CD4-positive, alpha-beta T cell (primary cell): ENCODE data around the gene PRICKLE1. TPM values are rescaled to one million over a fixed set of nuclear protein-coding genes. Genes with fewer than 3 reads are reported as not detected.

ENCODE experiments used
- ATAC-seq: fragments of 200-7000 bp; cut with Tn5 transposase; one replicate; pipeline ENCODE4 v1.10.0; 2022; ENCODE audit warnings: mild to moderate bottlenecking; ENCODE audit not compliant: poor library complexity
- CTCF ChIA-PET: fragments of 350-600 bp; sonication (Branson Sonifier 250); formaldehyde crosslinking; loops from one replicate; lab custom pipeline; 2021; ENCODE audit warnings: antibody characterized with exemption, inconsistent platforms; lab: Charles Lee
- POLR2A ChIA-PET: fragments of 350-600 bp; sonication (Branson Sonifier 250); formaldehyde crosslinking; loops from one replicate; lab custom pipeline; 2021; ENCODE audit warnings: antibody characterized with exemption, inconsistent platforms; lab: Charles Lee
- DNase-seq, 14 experiments: peaks; one replicate each; pipeline ENCODE4 v3.0.0-alpha.2; 2013 to 2020; ENCODE audit warnings: mixed read lengths in 2 of 14
- H3K27ac ChIP-seq, 2 donors: one replicate each; pipeline versions ENCODE4 v1.5.1 to v1.7.0; 2013; ENCODE audit warnings: low read length in 2 of 2, low read depth in 1 of 2, mild to moderate bottlenecking in 1 of 2
- H3K27me3 ChIP-seq, 2 experiments: 1 replicate in 1 of 2; 2 replicates in 1 of 2; pipeline versions ENCODE4 v1.6.1 to v1.7.0; 2013; ENCODE audit warnings: low read length in 2 of 2, control low read depth in 1 of 2, mild to moderate bottlenecking in 1 of 2, moderate library complexity in 1 of 2; ENCODE audit not compliant: insufficient read depth in 2 of 2, control insufficient read depth in 1 of 2
- H3K36me3 ChIP-seq: one replicate; pipeline ENCODE4 v1.6.1; 2013; ENCODE audit warnings: low read length, control low read depth; ENCODE audit not compliant: insufficient read depth
- H3K4me1 ChIP-seq: one replicate; pipeline ENCODE4 v1.6.1; 2013; ENCODE audit warnings: low read length, control low read depth; ENCODE audit not compliant: insufficient read depth
- H3K4me3 ChIP-seq: one replicate; pipeline ENCODE4 v1.5.1; 2013; ENCODE audit warnings: mild to moderate bottlenecking, low read length, moderate library complexity
- H3K9me3 ChIP-seq, 2 experiments: 1 replicate in 1 of 2; 2 replicates in 1 of 2; pipeline versions ENCODE4 v1.6.1 to v1.7.0; 2013; ENCODE audit warnings: low read length in 2 of 2, mild to moderate bottlenecking in 2 of 2, control low read depth in 1 of 2, moderate library complexity in 1 of 2; ENCODE audit not compliant: control insufficient read depth in 1 of 2, insufficient read depth in 1 of 2
- H3K27ac Mint-ChIP-seq: one replicate; pipeline ENCODE4 v1.8.0; 2020; ENCODE audit warnings: mixed read lengths
- H3K27me3 Mint-ChIP-seq: one replicate; pipeline ENCODE4 v1.8.0; 2021; ENCODE audit warnings: mixed read lengths
- H3K36me3 Mint-ChIP-seq: one replicate; pipeline ENCODE4 v1.8.0; 2021; ENCODE audit warnings: low read depth, mixed read lengths
- H3K4me1 Mint-ChIP-seq: one replicate; pipeline ENCODE4 v1.8.0; 2021; ENCODE audit warnings: low read depth, mixed read lengths
- H3K4me3 Mint-ChIP-seq: one replicate; pipeline ENCODE4 v1.8.0; 2020; ENCODE audit warnings: mild to moderate bottlenecking, mixed read lengths
- H3K9me3 Mint-ChIP-seq: one replicate; pipeline ENCODE4 v1.8.0; 2020; ENCODE audit warnings: mixed read lengths
- intact Hi-C, 2 experiments: fragments of 100-400 bp; cut with DNase I in 1 of 2; cut with micrococcal nuclease in 1 of 2; formaldehyde crosslinking; loops; one replicate each; pipeline versions ENCODE4 v1.15.1 to v1.9.0; 2023 to 2025; cut with DNase I, micrococcal nuclease
- polyA plus RNA-seq, 2 donors: library from polyadenylated mRNA; unstranded; fragments of 120-200 nt; gene quantifications; one replicate each; pipeline ENCODE4 v1.2.1, GENCODE V29; 2013
- total RNA-seq, 174 experiments: library from RNA in 2 of 174; stranded (reverse) in 2 of 174; gene quantifications; one replicate each; pipeline ENCODE4 v1.2.3 and lab custom pipeline; 2021 to 2026
- TF ChIP-seq, protein P1 (sequence below): fragments of 200-600 bp; IDR thresholded peaks from one replicate; pipeline ENCODE4 v1.8.0; 2022; ENCODE audit warnings: antibody characterized with exemption, mild to moderate bottlenecking

The PRICKLE1 gene
- not detected for total RNA-seq
- polyA plus RNA-seq (2013, experiment 1 of 2) = 0.10 TPM
- 0.88 TPM for polyA plus RNA-seq (2013, experiment 2 of 2)
- total RNA-seq (lab: John Stamatoyannopoulos, UW) = 0 to 0.65 (median 0.10) reads per million in 172 experiments

DNA sequence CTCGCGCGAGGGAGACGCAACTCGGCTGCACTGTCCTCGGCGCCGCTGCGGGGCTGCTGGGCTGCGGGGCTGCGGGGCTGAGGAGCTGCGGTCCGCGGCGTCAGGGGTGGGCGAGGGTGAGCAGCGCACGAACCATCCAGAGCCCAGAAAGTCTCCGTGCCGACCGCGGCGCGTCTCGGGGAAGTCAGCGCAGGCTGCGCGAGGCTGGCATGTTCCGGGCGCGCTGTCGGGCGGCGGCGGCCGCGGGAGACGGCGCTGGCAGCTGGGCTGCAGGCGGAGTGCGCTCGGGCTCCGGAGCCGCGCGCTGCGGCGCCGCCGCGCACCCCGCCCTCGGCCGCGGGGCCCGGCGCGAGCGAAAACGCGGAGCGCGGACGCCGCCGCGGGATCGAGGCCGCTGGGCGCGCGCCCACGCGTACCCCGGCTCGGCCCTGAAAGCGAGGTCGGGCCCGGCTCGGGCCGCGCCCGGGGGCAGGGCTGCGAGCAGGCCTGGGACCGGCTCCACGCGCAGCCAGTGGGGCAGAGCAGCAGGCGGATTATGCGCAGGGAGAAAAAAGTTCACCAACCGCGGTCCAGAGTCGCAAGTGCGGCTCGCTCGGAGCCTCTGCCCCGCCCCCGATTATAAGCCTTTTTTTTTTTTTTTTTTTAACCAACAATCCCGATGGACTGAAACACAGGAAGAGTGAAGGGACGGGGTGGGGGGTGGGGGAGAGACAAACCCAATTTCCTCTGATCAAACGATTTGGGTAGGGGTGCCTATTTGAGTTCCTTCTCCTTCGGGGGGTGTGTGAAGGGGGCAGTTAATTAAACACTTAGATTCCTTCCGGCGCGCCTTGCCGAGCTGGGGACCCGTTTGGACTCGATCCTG lies at the start of gene PRICKLE1:
Gene PRICKLE1, minus strand, starts transcription at position 282 of the 865 bp plus-strand sequence. CDS start 117,230 bp downstream, outside the sequence.
- ChIA-PET POLR2A (no interaction called here), CTCF (no interaction called here)
- Histone ChIP-seq H3K27ac (no peak within 1 kb of the TSS), H3K9me3 (peaks cover 0 to 4% of the 10 kb centered on the region in 2 experiments), H3K4me1 (peaks cover 16% of the 10 kb centered on the region), H3K27me3 (peaks cover 42 to 82% of the 10 kb centered on the region in 2 experiments), H3K36me3 (no peaks in the 10 kb centered on the region), H3K4me3 (peak within 1 kb of the TSS; percentile 26)
- H3K4me1 Mint-ChIP-seq = peaks cover 16% of the 10 kb centered on the region
- TF ChIP-seq, protein P1, sequence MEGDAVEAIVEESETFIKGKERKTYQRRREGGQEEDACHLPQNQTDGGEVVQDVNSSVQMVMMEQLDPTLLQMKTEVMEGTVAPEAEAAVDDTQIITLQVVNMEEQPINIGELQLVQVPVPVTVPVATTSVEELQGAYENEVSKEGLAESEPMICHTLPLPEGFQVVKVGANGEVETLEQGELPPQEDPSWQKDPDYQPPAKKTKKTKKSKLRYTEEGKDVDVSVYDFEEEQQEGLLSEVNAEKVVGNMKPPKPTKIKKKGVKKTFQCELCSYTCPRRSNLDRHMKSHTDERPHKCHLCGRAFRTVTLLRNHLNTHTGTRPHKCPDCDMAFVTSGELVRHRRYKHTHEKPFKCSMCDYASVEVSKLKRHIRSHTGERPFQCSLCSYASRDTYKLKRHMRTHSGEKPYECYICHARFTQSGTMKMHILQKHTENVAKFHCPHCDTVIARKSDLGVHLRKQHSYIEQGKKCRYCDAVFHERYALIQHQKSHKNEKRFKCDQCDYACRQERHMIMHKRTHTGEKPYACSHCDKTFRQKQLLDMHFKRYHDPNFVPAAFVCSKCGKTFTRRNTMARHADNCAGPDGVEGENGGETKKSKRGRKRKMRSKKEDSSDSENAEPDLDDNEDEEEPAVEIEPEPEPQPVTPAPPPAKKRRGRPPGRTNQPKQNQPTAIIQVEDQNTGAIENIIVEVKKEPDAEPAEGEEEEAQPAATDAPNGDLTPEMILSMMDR = no peak
- peak in 2 of 14 experiments; percentile 27 to 29 for DNase-seq
- no peak for ATAC-seq
- H3K9me3 Mint-ChIP-seq = no peaks in the 10 kb centered on the region
- H3K27ac Mint-ChIP-seq = no peak within 1 kb of the TSS
- no peaks in the 10 kb centered on the region for H3K36me3 Mint-ChIP-seq
- peaks cover 78% of the 10 kb centered on the region for H3K27me3 Mint-ChIP-seq
- intact Hi-C loops = no loop called here
- H3K4me3 Mint-ChIP-seq = peak within 1 kb of the TSS; percentile 65

DNA sequence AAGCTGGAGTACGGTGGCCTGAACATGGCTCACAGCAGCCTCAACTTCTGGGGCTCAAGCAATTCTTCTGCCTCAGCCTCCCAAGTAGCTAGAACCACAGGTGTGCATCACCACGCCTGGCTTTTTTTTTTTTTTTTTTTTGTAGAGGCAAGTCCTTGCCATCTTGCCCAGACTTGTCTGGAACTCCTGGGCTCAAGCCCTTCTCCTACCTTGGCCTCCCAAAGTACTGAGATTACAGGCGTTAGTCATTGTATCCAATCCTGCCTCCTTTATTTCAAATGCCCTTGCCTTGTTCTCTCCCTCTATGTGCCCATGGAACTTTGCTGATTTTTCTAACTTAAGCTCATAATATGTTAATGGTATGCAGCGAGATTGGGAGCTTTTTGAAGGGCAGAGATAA lies 49.2 kb upstream of the PRICKLE1 start:
- peaks cover 4% of the 10 kb centered on the region for H3K27me3 Mint-ChIP-seq
- Histone ChIP-seq H3K36me3 (no peaks in the 10 kb centered on the region), H3K4me1 (no peaks in the 10 kb centered on the region), H3K27me3 (no peaks in the 10 kb centered on the region), H3K9me3 (peaks cover 0 to 5% of the 10 kb centered on the region in 2 experiments), H3K4me3 (no peak overlapping the region), H3K27ac (no peak overlapping the region)
- H3K27ac Mint-ChIP-seq = no peak overlapping the region
- peaks cover 2% of the 10 kb centered on the region for H3K9me3 Mint-ChIP-seq
- H3K4me1 Mint-ChIP-seq = no peaks in the 10 kb centered on the region
- H3K4me3 Mint-ChIP-seq = no peak overlapping the region
- no peaks in the 10 kb centered on the region for H3K36me3 Mint-ChIP-seq
- TF ChIP-seq, protein P1 = no peak
- intact Hi-C loops = no loop called here
- DNase-seq (no peak), ATAC-seq (no peak)
- POLR2A ChIA-PET = interaction anchor here (0.6 kb wide), 1 partner anchor 111 kb away, joined by 3 read pairs; no protein-coding TSS in a partner anchor
- CTCF ChIA-PET = interaction anchor here (0.6 kb wide), 1 partner anchor 119 kb away, joined by 4 read pairs; no protein-coding TSS in a partner anchor

DNA sequence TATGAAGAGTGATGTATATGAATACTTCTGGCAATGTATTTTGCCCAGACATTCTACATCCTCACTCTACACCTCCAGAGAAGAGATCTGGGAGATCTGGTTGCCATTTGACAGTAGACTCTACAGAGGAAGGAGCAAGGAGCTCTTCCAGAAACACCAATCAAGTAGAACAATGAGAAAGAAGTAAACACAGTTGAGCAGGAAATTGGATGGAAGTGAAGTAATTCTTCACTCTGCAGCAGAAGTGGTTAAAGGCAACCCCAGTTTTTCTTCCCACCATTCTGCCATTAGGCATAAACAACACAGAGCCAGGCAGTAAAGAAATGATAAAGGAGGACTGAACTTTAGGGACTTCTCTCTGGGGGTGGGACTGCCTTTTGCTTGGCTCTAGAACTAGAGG lies 48.5 kb upstream of the PRICKLE1 start:
- TF ChIP-seq, protein P1 = no peak
- Mint-ChIP-seq H3K27ac (no peak overlapping the region), H3K36me3 (no peaks in the 10 kb centered on the region), H3K27me3 (peaks cover 4% of the 10 kb centered on the region), H3K4me1 (no peaks in the 10 kb centered on the region), H3K9me3 (peaks cover 2% of the 10 kb centered on the region), H3K4me3 (no peak overlapping the region)
- no peaks in the 10 kb centered on the region for H3K36me3 ChIP-seq
- ATAC-seq (no peak), DNase-seq (no peak)
- H3K9me3 ChIP-seq = peaks cover 0 to 5% of the 10 kb centered on the region in 2 experiments
- H3K27me3 ChIP-seq = no peaks in the 10 kb centered on the region
- H3K4me1 ChIP-seq = no peaks in the 10 kb centered on the region
- H3K4me3 ChIP-seq = no peak overlapping the region
- intact Hi-C loops = no loop called here
- H3K27ac ChIP-seq = no peak overlapping the region
- ChIA-PET CTCF (no interaction called here), POLR2A (no interaction called here)
